ENCODE measurements around the gene ZNF273. TPM values are rescaled to one million over a fixed set of nuclear protein-coding genes. Genes with fewer than 3 reads are reported as not detected.
"Not testable (repeated sequence)": the region's sequence is repeated elsewhere in the genome, so short reads cannot be mapped to it uniquely, and the experiment has no call there.

ZNF273 gene
- total RNA-seq, 1 experiment from 2014 or later: 17.9 TPM

DNA sequence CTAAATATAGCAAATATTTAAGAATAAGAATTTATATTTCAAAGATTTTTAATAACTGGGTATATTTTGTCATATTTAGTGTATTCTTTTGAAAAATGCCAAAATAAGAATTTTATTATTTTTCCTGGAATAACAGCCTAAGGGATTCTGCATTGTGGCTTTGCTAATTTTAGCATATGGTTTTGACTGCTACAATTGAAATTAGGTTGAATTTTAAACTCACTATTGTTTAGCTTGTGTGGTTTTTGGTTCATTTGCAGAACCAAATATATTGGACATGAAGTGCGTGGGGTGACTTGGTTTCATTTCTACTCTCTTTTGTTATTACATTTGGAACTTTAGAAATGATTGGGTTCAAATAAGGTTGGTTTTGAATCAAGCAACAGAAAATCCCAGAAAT, 35.5 kb downstream of the ZNF273 start:
- Histone ChIP-seq H2AFZ (ENCODE audit: low read length) (no peak overlapping the region), H2BK15ac (ENCODE audit: low read depth, low read length) (no peak overlapping the region), H4K5ac (ENCODE audit: insufficient read length, low read depth, low read length) (no peak overlapping the region), H3K23me2 (ENCODE audit: insufficient read length, low read depth, low read length, poor library complexity, severe bottlenecking) (no peaks in the 10 kb centered on the region), H3K23ac (ENCODE audit: insufficient read length, low read depth, low read length) (no peak overlapping the region), H3K4ac (ENCODE audit: low read depth, low read length) (no peak overlapping the region), H3K27ac (ENCODE audit: insufficient read length, low read depth, low read length) (no peak overlapping the region), H3K27me3 (ENCODE audit: insufficient read depth, low read length) (no peaks in the 10 kb centered on the region), H2BK12ac (ENCODE audit: insufficient read length, low read depth, low read length) (no peak overlapping the region), H2BK5ac (ENCODE audit: insufficient read length, low read length) (no peak overlapping the region), H3K9ac (ENCODE audit: extremely low read depth, insufficient read length, low read length) (no peak overlapping the region), H4K20me1 (ENCODE audit: control insufficient read depth, insufficient read depth, insufficient read length) (no peaks in the 10 kb centered on the region), H3K56ac (ENCODE audit: insufficient read length, low read depth, low read length) (no peak overlapping the region), H2BK120ac (ENCODE audit: low read depth, low read length, poor library complexity, severe bottlenecking) (no peak overlapping the region), H3K4me1 (ENCODE audit: insufficient read depth, low read length) (no peaks in the 10 kb centered on the region), H4K8ac (replicated peaks; ENCODE audit: insufficient read length, low read depth, low read length) (no peak overlapping the region), H3K14ac (ENCODE audit: insufficient read depth, low read length) (no peak overlapping the region), H3K79me2 (ENCODE audit: insufficient read depth, low read length) (no peaks in the 10 kb centered on the region), H3T11ph (ENCODE audit: low read length) (no peak overlapping the region), H3K9me3 (ENCODE audit: control insufficient read depth, low read depth, low read length) (no peaks in the 10 kb centered on the region), H3K4me2 (ENCODE audit: insufficient read depth, insufficient read length, low read length) (no peak overlapping the region), H4K91ac (ENCODE audit: insufficient read length, low read depth, low read length) (no peak overlapping the region), H3K18ac (ENCODE audit: insufficient read length, low read depth, low read length) (no peak overlapping the region), H3K79me1 (ENCODE audit: insufficient read depth, low read depth, low read length, poor library complexity, severe bottlenecking) (no peaks in the 10 kb centered on the region), H2AK5ac (ENCODE audit: insufficient read length, low read length) (no peak overlapping the region), H2BK20ac (ENCODE audit: low read depth, low read length, poor library complexity, severe bottlenecking) (no peak overlapping the region)
- Mint-ChIP-seq H3K27ac (no peak overlapping the region), H3K27me3 (ENCODE audit: low read depth) (no peaks in the 10 kb centered on the region), H3K9me3 (peaks cover 0 to 4% of the 10 kb centered on the region in 2 experiments; a peak in 1 of 5 replicates), H3K4me3 (no peak overlapping the region), H3K4me1 (peaks cover 3% of the 10 kb centered on the region in 2 experiments; a peak in 1 of 4 replicates), H3K36me3 (ENCODE audit: insufficient read depth in 1 of 3, low read depth in 3 of 3) (peaks cover 0 to 5% (median 0%) of the 10 kb centered on the region in 3 experiments; a peak in 2 of 7 replicates)
- no CpG with 5 or more reads among the region's 1 CpG for WGBS (ENCODE audit: extremely low coverage, insufficient read length, low lambda C conversion rate)
- no peak for DNase-seq
- TF ChIP-seq, protein P1, sequence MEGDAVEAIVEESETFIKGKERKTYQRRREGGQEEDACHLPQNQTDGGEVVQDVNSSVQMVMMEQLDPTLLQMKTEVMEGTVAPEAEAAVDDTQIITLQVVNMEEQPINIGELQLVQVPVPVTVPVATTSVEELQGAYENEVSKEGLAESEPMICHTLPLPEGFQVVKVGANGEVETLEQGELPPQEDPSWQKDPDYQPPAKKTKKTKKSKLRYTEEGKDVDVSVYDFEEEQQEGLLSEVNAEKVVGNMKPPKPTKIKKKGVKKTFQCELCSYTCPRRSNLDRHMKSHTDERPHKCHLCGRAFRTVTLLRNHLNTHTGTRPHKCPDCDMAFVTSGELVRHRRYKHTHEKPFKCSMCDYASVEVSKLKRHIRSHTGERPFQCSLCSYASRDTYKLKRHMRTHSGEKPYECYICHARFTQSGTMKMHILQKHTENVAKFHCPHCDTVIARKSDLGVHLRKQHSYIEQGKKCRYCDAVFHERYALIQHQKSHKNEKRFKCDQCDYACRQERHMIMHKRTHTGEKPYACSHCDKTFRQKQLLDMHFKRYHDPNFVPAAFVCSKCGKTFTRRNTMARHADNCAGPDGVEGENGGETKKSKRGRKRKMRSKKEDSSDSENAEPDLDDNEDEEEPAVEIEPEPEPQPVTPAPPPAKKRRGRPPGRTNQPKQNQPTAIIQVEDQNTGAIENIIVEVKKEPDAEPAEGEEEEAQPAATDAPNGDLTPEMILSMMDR (conservative IDR thresholded peaks at IDR 0.05): no peak

- H3K4ac ChIP-seq (ENCODE audit: low read depth, low read length); H2AFZ ChIP-seq (ENCODE audit: low read length); H3K4me2 ChIP-seq (ENCODE audit: insufficient read depth, insufficient read length, low read length); H3K36me3 Mint-ChIP-seq (ENCODE audit: insufficient read depth in 1 of 3, low read depth in 3 of 3); H3K27me3 Mint-ChIP-seq (ENCODE audit: low read depth); H2BK120ac ChIP-seq (ENCODE audit: low read depth, low read length, poor library complexity, severe bottlenecking); H3K9me3 Mint-ChIP-seq; H2BK5ac ChIP-seq (ENCODE audit: insufficient read length, low read length); H3K27ac Mint-ChIP-seq; H3K9ac ChIP-seq (ENCODE audit: extremely low read depth, insufficient read length, low read length); H3K27ac ChIP-seq (ENCODE audit: insufficient read length, low read depth, low read length); H3K79me1 ChIP-seq (ENCODE audit: insufficient read depth, low read depth, low read length, poor library complexity, severe bottlenecking); H4K8ac ChIP-seq (replicated peaks; ENCODE audit: insufficient read length, low read depth, low read length); H3K4me1 Mint-ChIP-seq; H2AK5ac ChIP-seq (ENCODE audit: insufficient read length, low read length); H3K18ac ChIP-seq (ENCODE audit: insufficient read length, low read depth, low read length); H3K14ac ChIP-seq (ENCODE audit: insufficient read depth, low read length); H3K23me2 ChIP-seq (ENCODE audit: insufficient read length, low read depth, low read length, poor library complexity, severe bottlenecking); H3K27me3 ChIP-seq (ENCODE audit: insufficient read depth, low read length); H3K23ac ChIP-seq (ENCODE audit: insufficient read length, low read depth, low read length); H2BK20ac ChIP-seq (ENCODE audit: low read depth, low read length, poor library complexity, severe bottlenecking); H4K20me1 ChIP-seq (ENCODE audit: control insufficient read depth, insufficient read depth, insufficient read length); DNase-seq; H3K56ac ChIP-seq (ENCODE audit: insufficient read length, low read depth, low read length); H3K4me3 Mint-ChIP-seq; H4K5ac ChIP-seq (ENCODE audit: insufficient read length, low read depth, low read length); H3K4me1 ChIP-seq (ENCODE audit: insufficient read depth, low read length); H4K91ac ChIP-seq (ENCODE audit: insufficient read length, low read depth, low read length); H3K79me2 ChIP-seq (ENCODE audit: insufficient read depth, low read length); H2BK15ac ChIP-seq (ENCODE audit: low read depth, low read length); H3T11ph ChIP-seq (ENCODE audit: low read length); H3K9me3 ChIP-seq (ENCODE audit: control insufficient read depth, low read depth, low read length); H2BK12ac ChIP-seq (ENCODE audit: insufficient read length, low read depth, low read length): not testable (repeated sequence)
- no CpG with 5 or more reads among the region's 6 CpGs for WGBS (ENCODE audit: extremely low coverage, insufficient read length, low lambda C conversion rate)
These were observed 36.9 kb downstream of the ZNF273 start for GRCh38 chr7:64940021-64940420.
